NB4 (cell line): ENCODE results near the gene SULT1A1.
"Not testable (repeated sequence)": the region's sequence is repeated elsewhere in the genome, so short reads cannot be mapped to it uniquely, and the experiment has no call there.

ENCODE experiments used
- DNase-seq: peaks from one replicate; pipeline ENCODE4 v3.0.0; 2010; ENCODE audit warnings: low read depth
- H3K4me3 ChIP-seq: one replicate; pipeline ENCODE4 v1.5.1; 2011; ENCODE audit warnings: mild to moderate bottlenecking, low read depth, low read length, moderate library complexity
- MAX ChIP-seq: IDR thresholded peaks from 2 replicates; pipeline ENCODE4 v1.6.1; 2011; ENCODE audit warnings: low read depth, low read length
- MYC ChIP-seq: IDR thresholded peaks from 2 replicates; pipeline ENCODE4 v1.6.1; 2011; ENCODE audit warnings: low read depth, low read length
- POLR2A ChIP-seq: IDR thresholded peaks from 2 replicates; pipeline ENCODE4 v1.6.1; 2011; ENCODE audit warnings: mild to moderate bottlenecking; ENCODE audit not compliant: insufficient read length; ENCODE audit errors: extremely low read depth
- TF ChIP-seq, protein P1 (sequence below): IDR thresholded peaks from one replicate; pipeline ENCODE4 v1.5.1; 2012; ENCODE audit warnings: low read depth, low read length

The SULT1A1 gene

DNA sequence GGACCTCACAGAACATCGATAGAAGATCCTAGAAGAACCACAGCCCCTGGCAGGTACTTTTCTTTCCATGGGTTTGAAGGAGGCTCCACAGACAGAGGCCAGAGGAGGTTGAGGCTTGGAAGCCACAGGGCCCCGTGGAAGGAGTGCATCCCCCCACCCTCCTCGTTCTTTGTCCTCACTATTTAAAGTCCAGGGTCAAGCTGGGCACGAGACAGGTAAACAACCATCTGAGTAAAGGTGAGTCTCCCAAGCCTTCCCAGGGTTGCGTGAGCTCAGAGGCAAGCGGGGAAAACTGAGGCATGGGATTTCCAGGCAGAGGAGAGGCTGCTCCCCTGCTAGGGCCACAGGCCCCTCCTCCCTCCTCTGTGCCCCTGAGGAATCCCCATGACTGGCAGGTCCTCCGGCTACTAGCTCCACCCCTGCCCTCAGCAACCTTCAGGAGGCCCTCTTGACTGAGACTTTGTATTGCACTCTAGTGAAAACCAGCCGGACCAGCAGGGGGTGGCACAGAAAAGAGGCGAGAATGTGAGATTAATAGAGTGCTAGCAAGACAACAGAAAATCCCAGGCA is 12.1 kb downstream of the SULT1A1 start:
- TF ChIP-seq, protein P1, sequence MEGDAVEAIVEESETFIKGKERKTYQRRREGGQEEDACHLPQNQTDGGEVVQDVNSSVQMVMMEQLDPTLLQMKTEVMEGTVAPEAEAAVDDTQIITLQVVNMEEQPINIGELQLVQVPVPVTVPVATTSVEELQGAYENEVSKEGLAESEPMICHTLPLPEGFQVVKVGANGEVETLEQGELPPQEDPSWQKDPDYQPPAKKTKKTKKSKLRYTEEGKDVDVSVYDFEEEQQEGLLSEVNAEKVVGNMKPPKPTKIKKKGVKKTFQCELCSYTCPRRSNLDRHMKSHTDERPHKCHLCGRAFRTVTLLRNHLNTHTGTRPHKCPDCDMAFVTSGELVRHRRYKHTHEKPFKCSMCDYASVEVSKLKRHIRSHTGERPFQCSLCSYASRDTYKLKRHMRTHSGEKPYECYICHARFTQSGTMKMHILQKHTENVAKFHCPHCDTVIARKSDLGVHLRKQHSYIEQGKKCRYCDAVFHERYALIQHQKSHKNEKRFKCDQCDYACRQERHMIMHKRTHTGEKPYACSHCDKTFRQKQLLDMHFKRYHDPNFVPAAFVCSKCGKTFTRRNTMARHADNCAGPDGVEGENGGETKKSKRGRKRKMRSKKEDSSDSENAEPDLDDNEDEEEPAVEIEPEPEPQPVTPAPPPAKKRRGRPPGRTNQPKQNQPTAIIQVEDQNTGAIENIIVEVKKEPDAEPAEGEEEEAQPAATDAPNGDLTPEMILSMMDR: no peak
- TF ChIP-seq POLR2A: no peak
- TF ChIP-seq MYC: no peak
- TF ChIP-seq MAX: no peak
- H3K4me3 ChIP-seq: no peak overlapping the region
- peak; percentile 68 for DNase-seq

DNA sequence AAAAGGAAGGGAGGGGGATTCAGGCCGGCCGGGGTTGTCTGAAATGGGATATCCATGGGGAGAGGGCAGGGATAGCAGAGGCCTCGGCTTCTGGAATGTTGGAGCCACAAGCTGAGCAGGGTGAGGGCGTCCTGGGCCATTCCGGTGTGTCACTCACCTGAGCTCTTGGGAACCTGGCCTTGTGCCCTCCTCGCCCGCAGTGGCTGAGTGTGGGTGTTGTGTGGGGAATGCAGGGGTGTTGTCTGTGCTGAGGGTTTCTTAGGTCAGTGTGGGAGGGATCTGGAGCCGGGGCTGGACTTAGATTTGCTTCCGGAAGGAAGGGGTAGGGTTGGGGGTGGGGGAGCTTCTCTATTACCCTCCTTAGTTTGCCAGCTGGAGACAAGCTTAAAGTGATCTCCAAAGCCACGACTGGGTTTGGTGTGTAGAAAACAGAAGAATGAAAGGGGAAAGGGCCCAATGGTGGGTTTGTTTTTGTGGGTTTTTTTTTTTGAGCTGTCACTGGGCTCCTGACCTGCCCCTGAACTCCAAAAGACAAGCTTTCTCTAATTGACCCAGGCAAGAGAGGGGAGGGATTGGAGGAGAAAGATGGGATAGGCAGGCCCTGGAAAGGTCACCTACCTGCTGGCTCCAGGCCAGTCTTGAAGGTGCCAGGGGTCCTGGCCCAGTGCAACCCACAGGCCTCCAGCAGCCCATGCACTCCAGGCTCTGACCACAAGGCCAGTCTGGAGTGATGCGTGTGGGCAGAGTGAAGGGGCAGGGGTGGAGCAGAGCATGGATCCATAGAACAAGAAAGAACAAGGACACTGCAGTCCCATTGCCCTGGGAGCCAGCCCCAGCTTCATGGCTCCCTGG is 12.8 kb downstream of the SULT1A1 start, which contains the start of gene SULT1A2:
Gene SULT1A2, minus strand, starts transcription at position 211 of the 852 bp plus-strand sequence. CDS start 1,120 bp downstream, outside the sequence.
- TF ChIP-seq, protein P1: no peak
- TF ChIP-seq MYC (no peak), POLR2A (no peak), MAX (no peak)
- H3K4me3 ChIP-seq: no peak within 1 kb of the TSS
- peak; percentile 51 for DNase-seq

DNA sequence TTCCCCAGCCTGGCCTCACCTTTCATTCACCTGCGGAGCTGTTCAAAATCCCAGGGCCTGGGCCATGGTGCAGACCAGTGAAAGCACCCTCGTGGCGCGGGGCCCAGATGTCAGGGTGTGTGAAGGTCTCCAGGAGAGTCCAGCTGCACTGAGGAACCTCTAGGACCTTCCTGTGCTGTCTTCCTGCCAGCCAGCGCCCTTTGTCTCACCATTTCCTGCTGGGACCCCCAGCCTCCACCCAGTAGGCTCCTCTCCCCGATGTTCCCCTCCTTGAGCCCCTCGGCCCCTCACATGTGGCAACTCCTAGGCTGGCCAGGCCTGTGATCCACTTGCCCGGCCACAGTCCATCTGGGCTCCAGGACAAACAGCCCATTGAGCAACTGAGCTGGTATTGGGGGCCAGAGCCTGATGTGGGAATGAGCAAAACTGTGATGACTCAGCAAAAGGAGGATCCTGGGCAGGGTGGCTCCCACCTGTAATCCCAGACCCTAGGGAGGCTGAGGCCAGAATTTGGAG is 13.7 kb downstream of the SULT1A1 start:
- H3K4me3 ChIP-seq: no peak overlapping the region
- no peak for DNase-seq
- TF ChIP-seq, protein P1: no peak
- TF ChIP-seq MAX (no peak), MYC (no peak), POLR2A (no peak)

GRCh38 chr16:28595451-28595850 is 14.4 kb downstream of the SULT1A1 start:
- DNase-seq, H3K4me3 ChIP-seq: not testable (repeated sequence)

DNA sequence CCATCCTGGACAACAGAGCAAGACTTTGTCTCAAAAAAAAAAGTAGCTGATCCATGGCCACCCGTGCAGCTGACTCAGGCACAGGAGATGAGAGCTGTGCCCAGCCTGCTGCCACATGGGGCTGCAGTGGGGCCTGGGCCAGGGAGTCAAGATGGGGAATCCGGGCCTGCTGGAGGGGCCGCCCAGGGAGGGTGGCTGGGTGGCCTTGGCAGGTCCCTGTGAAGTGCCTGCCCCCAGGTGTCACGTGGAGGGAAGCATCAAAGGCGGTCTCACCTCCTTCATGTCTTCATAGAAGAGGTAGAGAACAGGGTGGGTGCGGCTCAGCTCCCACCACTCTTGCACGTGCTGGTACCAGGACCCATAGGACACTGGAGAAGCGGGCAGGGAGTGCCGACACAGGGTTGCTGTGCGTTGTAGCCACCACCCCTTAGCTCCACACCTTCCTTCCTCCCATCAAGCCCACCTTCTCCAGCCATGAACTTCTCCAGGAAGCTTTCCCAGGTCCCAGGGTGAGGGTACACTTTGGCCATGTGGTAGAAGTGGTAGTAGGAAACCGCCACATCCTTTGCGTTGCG is 16.8 kb downstream of the SULT1A1 start:
- DNase-seq: no peak
- TF ChIP-seq MAX (no peak), POLR2A (no peak), MYC (no peak)
- TF ChIP-seq, protein P1: no peak
- no peak overlapping the region for H3K4me3 ChIP-seq

DNA sequence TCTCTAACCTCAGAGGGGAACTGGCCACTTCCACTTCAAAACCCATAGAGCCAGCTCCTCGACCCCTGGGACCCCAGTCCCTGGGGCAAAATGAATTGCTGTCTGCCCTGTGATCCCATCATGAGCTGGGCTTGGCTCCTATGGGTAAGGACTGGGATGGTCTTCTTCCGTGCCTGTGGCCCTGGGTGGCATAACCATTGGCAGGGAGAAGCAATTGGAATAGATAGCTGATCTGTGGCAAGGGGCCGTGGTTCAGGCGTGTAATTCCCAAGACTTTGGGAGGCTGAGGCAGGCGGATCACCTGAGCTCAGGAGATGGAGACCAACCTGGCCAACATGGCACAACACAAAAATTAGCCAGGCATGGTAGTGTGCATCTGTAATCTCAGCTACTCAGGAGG is 17.3 kb downstream of the SULT1A1 start:
- no peak for TF ChIP-seq POLR2A
- TF ChIP-seq, protein P1: no peak
- no peak for TF ChIP-seq MAX
- TF ChIP-seq MYC: no peak
- DNase-seq: no peak

More for the DNA sequence above, 17.3 kb downstream of the SULT1A1 start:
- H3K4me3 ChIP-seq: no peak overlapping the region
